ENCODE measurements around the gene PIP4K2B.

- TF ChIP-seq CTCF (conservative IDR thresholded peaks at IDR 0.05 in 1 of 2, IDR thresholded peaks at IDR 0.05 in 1 of 2; ENCODE audit: extremely low read depth in 1 of 2, insufficient read depth in 1 of 2, low read depth in 1 of 2, low read length in 2 of 2) (no peak), EZH2 (IDR thresholded peaks at IDR 0.05; ENCODE audit: borderline replicate concordance, low read length) (no peak)
These were observed 49.2 kb upstream of the PIP4K2B start for GRCh38 chr17:38848557-38848891.

Measured in mammary epithelial cell (primary cell).